Liver (tissue), 9 donors: Measurements from ENCODE around the gene SH2D4B. TPM values are rescaled to one million over a fixed set of nuclear protein-coding genes. Genes with fewer than 3 reads are reported as not detected.

ENCODE experiments used
- DNase-seq: peaks from one replicate; pipeline ENCODE4 v3.0.0-alpha.2; 2017; ENCODE audit warnings: low spot score
- H3K27ac ChIP-seq, 2 donors: one replicate each; pipeline ENCODE4 v1.7.0; 2013; ENCODE audit warnings: inconsistent platforms in 2 of 2, low read length in 2 of 2, control low read depth in 1 of 2, low read depth in 1 of 2, mild to moderate bottlenecking in 1 of 2
- H3K27me3 ChIP-seq, 4 donors: one replicate each; pipeline versions ENCODE4 v1.6.1 to v1.7.0; 2013; ENCODE audit warnings: low read length in 3 of 4, inconsistent platforms in 1 of 4, mild to moderate bottlenecking in 1 of 4, moderate library complexity in 1 of 4; ENCODE audit not compliant: control insufficient read depth in 4 of 4, insufficient read depth in 4 of 4
- H3K36me3 ChIP-seq, 4 donors: one replicate each; pipeline versions ENCODE4 v1.6.1 to v1.7.0; 2013; ENCODE audit warnings: low read length in 3 of 4, mild to moderate bottlenecking in 3 of 4, low read depth in 1 of 4, moderate library complexity in 1 of 4; ENCODE audit not compliant: control insufficient read depth in 4 of 4, insufficient read depth in 3 of 4
- H3K4me1 ChIP-seq, 4 donors: one replicate each; pipeline versions ENCODE4 v1.6.1 to v1.7.0; 2013; ENCODE audit warnings: low read length in 3 of 4, mild to moderate bottlenecking in 3 of 4, moderate library complexity in 1 of 4; ENCODE audit not compliant: control insufficient read depth in 4 of 4, insufficient read depth in 4 of 4
- H3K4me3 ChIP-seq, 3 donors: one replicate each; pipeline versions ENCODE4 v1.6.1 to v1.7.0; 2013; ENCODE audit warnings: low read length in 3 of 3, control low read depth in 1 of 3, low read depth in 1 of 3, mild to moderate bottlenecking in 1 of 3
- H3K9ac ChIP-seq, 2 donors: one replicate each; pipeline ENCODE4 v1.7.0; 2013; ENCODE audit warnings: low read length in 2 of 2, mild to moderate bottlenecking in 2 of 2, moderate library complexity in 2 of 2, control low read depth in 1 of 2, low read depth in 1 of 2
- H3K9me3 ChIP-seq, 4 donors: one replicate each; pipeline versions ENCODE4 v1.6.1 to v1.7.0; 2013; ENCODE audit warnings: low read length in 3 of 4; ENCODE audit not compliant: control insufficient read depth in 4 of 4
- ATF3 ChIP-seq: IDR thresholded peaks from 2 replicates; pipeline ENCODE4 v1.6.1; 2016; ENCODE audit warnings: antibody characterized with exemption
- CTCF ChIP-seq: fragments of 150-350 bp; IDR thresholded peaks from 2 replicates; pipeline ENCODE4 v1.5.1; 2017; ENCODE audit warnings: improper control_type of control experiment, low read depth, low read length; ENCODE audit not compliant: missing input control
- EGR1 ChIP-seq, 2 donors: IDR thresholded peaks; 2 replicates each; pipeline ENCODE4 v1.6.1; 2016 to 2018; ENCODE audit warnings: antibody characterized with exemption in 2 of 2, low read depth in 2 of 2
- FOXA1 ChIP-seq: IDR thresholded peaks from 2 replicates; pipeline ENCODE4 v1.6.1; 2016; ENCODE audit warnings: antibody characterized with exemption
- FOXA2 ChIP-seq: IDR thresholded peaks from 2 replicates; pipeline ENCODE4 v1.6.1; 2016; ENCODE audit warnings: antibody characterized with exemption
- GABPA ChIP-seq, 2 donors: IDR thresholded peaks in 1 of 2; conservative IDR thresholded peaks in 1 of 2; 2 replicates each; pipeline ENCODE4 v1.6.1; 2016; ENCODE audit warnings: antibody characterized with exemption in 2 of 2, mild to moderate bottlenecking in 1 of 2, moderate library complexity in 1 of 2
- HNF4A ChIP-seq, 2 donors: conservative IDR thresholded peaks; 2 replicates each; pipeline ENCODE4 v1.6.1; 2016; ENCODE audit warnings: antibody characterized with exemption in 2 of 2, mild to moderate bottlenecking in 2 of 2
- HNF4G ChIP-seq: IDR thresholded peaks from 2 replicates; pipeline ENCODE4 v1.6.1; 2016; ENCODE audit warnings: antibody characterized with exemption
- JUND ChIP-seq, 2 donors: IDR thresholded peaks; 2 replicates each; pipeline ENCODE4 v1.6.1; 2016; ENCODE audit warnings: antibody characterized with exemption in 2 of 2
- MAX ChIP-seq: IDR thresholded peaks from 2 replicates; pipeline ENCODE4 v1.6.1; 2016; ENCODE audit warnings: antibody characterized with exemption
- NR2F2 ChIP-seq: IDR thresholded peaks from 2 replicates; pipeline ENCODE4 v1.6.1; 2016; ENCODE audit warnings: antibody characterized with exemption
- RAD21 ChIP-seq, 2 donors: IDR thresholded peaks; 2 replicates each; pipeline ENCODE4 v1.6.1; 2016; ENCODE audit warnings: antibody characterized with exemption in 2 of 2, mild to moderate bottlenecking in 2 of 2
- REST ChIP-seq: IDR thresholded peaks from 2 replicates; pipeline ENCODE4 v1.6.1; 2016; ENCODE audit warnings: antibody characterized with exemption, mild to moderate bottlenecking
- RXRA ChIP-seq, 2 donors: IDR thresholded peaks; 2 replicates each; pipeline ENCODE4 v1.6.1; 2017 to 2018; ENCODE audit warnings: antibody characterized with exemption in 2 of 2, mild to moderate bottlenecking in 1 of 2
- SP1 ChIP-seq: IDR thresholded peaks from 2 replicates; pipeline ENCODE4 v1.6.1; 2018; ENCODE audit warnings: antibody characterized with exemption, mild to moderate bottlenecking
- TAF1 ChIP-seq: conservative IDR thresholded peaks from 2 replicates; pipeline ENCODE4 v1.6.1; 2016; ENCODE audit warnings: antibody characterized with exemption, mild to moderate bottlenecking
- YY1 ChIP-seq: IDR thresholded peaks from 2 replicates; pipeline ENCODE4 v1.6.1; 2016; ENCODE audit warnings: antibody characterized with exemption, mild to moderate bottlenecking
- ZBTB33 ChIP-seq: IDR thresholded peaks from 2 replicates; pipeline ENCODE4 v1.6.1; 2016; ENCODE audit warnings: antibody characterized with exemption
- WGBS: extraction: QIAGEN DNeasy Blood & Tissue Kit; methylation state at CpG from one replicate; pipeline ENCODE4 v1.1.7; 2013; 5-methylcytosine and 5-hydroxymethylcytosine counted together
- polyA plus RNA-seq, 2 donors: library from polyadenylated mRNA; stranded (reverse) in 1 of 2; unstranded in 1 of 2; fragments of 200-250 nt in 1 of 2; fragments of >200 nt in 1 of 2; fragmentation: Nextera tagmentation in 1 of 2; extraction: Ambion mirVana in 1 of 2; gene quantifications; one replicate each; pipeline versions ENCODE4 v1.2.1 to v1.2.3, GENCODE V29; 2013 to 2015
- total RNA-seq, 2 donors: library from RNA; depleted of rRNA; stranded (reverse); fragments of >200 nt; gene quantifications; one replicate each; pipeline ENCODE4 v1.2.3, GENCODE V29; 2014
- donor health status: healthy.
- donor health status: healthy.
- donor health status: healthy.
- donor health status: healthy.
- donor health status: healthy.

SH2D4B gene
- total and polyA plus RNA-seq, 4 donors, result 0.19 TPM; not detected in 3

GRCh38 chr10:80596391-80597257 is 58.9 kb downstream of the SH2D4B start (continued):
- TF ChIP-seq ZBTB33, result no peak
- TF ChIP-seq FOXA1, result no peak

- no peak for TF ChIP-seq FOXA1
- DNase-seq, result no peak
- no peak overlapping the region for H3K4me3 ChIP-seq
- H3K9ac ChIP-seq, result no peak overlapping the region
- no peaks in the 10 kb centered on the region for H3K4me1 ChIP-seq
- 85% methylated on average over 3 of the region's 3 CpGs for WGBS
- H3K27me3 ChIP-seq, result no peaks in the 10 kb centered on the region
- no peak overlapping the region for H3K27ac ChIP-seq
- peaks cover 0 to 3% (median 0%) of the 10 kb centered on the region in 4 donors for H3K9me3 ChIP-seq
- no peaks in the 10 kb centered on the region for H3K36me3 ChIP-seq
These were observed 60.5 kb downstream of the SH2D4B start for GRCh38 chr10:80598084-80598798.

GRCh38 chr10:80598951-80599350 is 61.2 kb downstream of the SH2D4B start:
- WGBS, result 85% methylated on average over 6 of the region's 6 CpGs
- no peaks in the 10 kb centered on the region for H3K27me3 ChIP-seq
- TF ChIP-seq REST, result no peak
- TF ChIP-seq EGR1 (IDR thresholded peaks at IDR 0.05; ENCODE audit: low read depth in 2 of 2), result no peak
- TF ChIP-seq ATF3, result no peak
- no peak for TF ChIP-seq GABPA (IDR thresholded peaks at IDR 0.05 in 1 of 2, conservative IDR thresholded peaks at IDR 0.05 in 1 of 2)
- TF ChIP-seq FOXA2, result no peak
- TF ChIP-seq MAX, result no peak
- TF ChIP-seq YY1, result no peak
- TF ChIP-seq FOXA1, result no peak
- no peak for TF ChIP-seq RXRA (IDR thresholded peaks at IDR 0.05)
- TF ChIP-seq ZBTB33, result no peak
- TF ChIP-seq NR2F2, result no peak
- no peak for TF ChIP-seq HNF4A (conservative IDR thresholded peaks at IDR 0.05)
- TF ChIP-seq JUND (IDR thresholded peaks at IDR 0.05), result no peak
- no peak for TF ChIP-seq SP1
- no peak for TF ChIP-seq RAD21 (IDR thresholded peaks at IDR 0.05)
- TF ChIP-seq HNF4G, result no peak
- no peak for TF ChIP-seq CTCF
- no peak for TF ChIP-seq TAF1
- H3K4me3 ChIP-seq, result no peak overlapping the region
- no peaks in the 10 kb centered on the region for H3K36me3 ChIP-seq
- H3K27ac ChIP-seq, result no peak overlapping the region
- no peak overlapping the region for H3K9ac ChIP-seq
- no peaks in the 10 kb centered on the region for H3K9me3 ChIP-seq
- no peaks in the 10 kb centered on the region for H3K4me1 ChIP-seq
- no peak for DNase-seq
